RKO (cell line): ENCODE results near the gene ETF1.

Source experiments
- DNase-seq: peaks from one replicate; pipeline ENCODE4 v3.0.0-alpha.2; 2016; ENCODE audit warnings: low spot score

Gene ETF1

GRCh38 chr5:138463419-138464007, 79.5 kb downstream of the ETF1 start:
- DNase-seq, result no peak

- peak; percentile 70 for DNase-seq
Observed at GRCh38 chr5:138461343-138462125, 81.5 kb downstream of the ETF1 start.

- DNase-seq, result no peak
Observed at GRCh38 chr5:138460032-138460693, 82.9 kb downstream of the ETF1 start.

GRCh38 chr5:138459311-138459933, 83.6 kb downstream of the ETF1 start:
- no peak for DNase-seq

- DNase-seq, result no peak
Observed at GRCh38 chr5:138458856-138459255, 84.2 kb downstream of the ETF1 start.

GRCh38 chr5:138458384-138458783, 84.7 kb downstream of the ETF1 start:
- no peak for DNase-seq

GRCh38 chr5:138457531-138458275, 85.3 kb downstream of the ETF1 start:
- DNase-seq, result no peak
